Stimulated activated memory B cell treated with anti-CD40 and anti-IgM and Interleukin-4, amounts not matched to agents 10 μg/mL and 1 μg/mL and 100 μg/mL, for 72 hours (primary cell): ENCODE data around the gene ANKRD34A.

Experiments
- ATAC-seq: fragments of 150-1000 bp; cut with Tn5 transposase; 2 replicates; pipeline ENCODE4 v1.10.0; 2021
- H3K27ac Mint-ChIP-seq: one replicate; pipeline ENCODE4 v1.8.0; 2022; ENCODE audit warnings: mild to moderate bottlenecking, mixed read lengths
- H3K27me3 Mint-ChIP-seq: one replicate; pipeline ENCODE4 v1.8.0; 2022; ENCODE audit warnings: mixed read lengths
- H3K36me3 Mint-ChIP-seq: one replicate; pipeline ENCODE4 v1.8.0; 2022; ENCODE audit warnings: mixed read lengths
- H3K4me1 Mint-ChIP-seq: one replicate; pipeline ENCODE4 v1.8.0; 2022; ENCODE audit warnings: mixed read lengths
- H3K4me3 Mint-ChIP-seq: one replicate; pipeline ENCODE4 v1.8.0; 2022; ENCODE audit warnings: mild to moderate bottlenecking, moderate library complexity, mixed read lengths
- H3K9me3 Mint-ChIP-seq: one replicate; pipeline ENCODE4 v1.8.0; 2022; ENCODE audit warnings: mixed read lengths

ANKRD34A gene

GRCh38 chr1:145964328-145965118 lies at the start of gene ANKRD34A, which contains the start of gene POLR3GL:
Gene ANKRD34A, minus strand, starts transcription at chr1:145964575. Its CDS starts 2,816 bp downstream, at chr1:145961759.
Gene POLR3GL, plus strand, starts transcription at chr1:145964690. Its CDS starts 10,176 bp downstream, at chr1:145974866.
- H3K4me1 Mint-ChIP-seq: peaks cover 59% of the 10 kb centered on the region
- H3K27ac Mint-ChIP-seq: peak within 1 kb of the TSS; percentile 86
- peaks cover 12% of the 10 kb centered on the region for H3K36me3 Mint-ChIP-seq
- peak within 1 kb of the TSS; percentile 85 for H3K4me3 Mint-ChIP-seq
- ATAC-seq: peak; percentile 96
- no peaks in the 10 kb centered on the region for H3K27me3 Mint-ChIP-seq
- H3K9me3 Mint-ChIP-seq: no peaks in the 10 kb centered on the region

- peaks cover 5% of the 10 kb centered on the region for H3K4me1 Mint-ChIP-seq
- ATAC-seq: no peak
These were observed 49.2 kb upstream of the ANKRD34A start for GRCh38 chr1:146013559-146013922.

DNA sequence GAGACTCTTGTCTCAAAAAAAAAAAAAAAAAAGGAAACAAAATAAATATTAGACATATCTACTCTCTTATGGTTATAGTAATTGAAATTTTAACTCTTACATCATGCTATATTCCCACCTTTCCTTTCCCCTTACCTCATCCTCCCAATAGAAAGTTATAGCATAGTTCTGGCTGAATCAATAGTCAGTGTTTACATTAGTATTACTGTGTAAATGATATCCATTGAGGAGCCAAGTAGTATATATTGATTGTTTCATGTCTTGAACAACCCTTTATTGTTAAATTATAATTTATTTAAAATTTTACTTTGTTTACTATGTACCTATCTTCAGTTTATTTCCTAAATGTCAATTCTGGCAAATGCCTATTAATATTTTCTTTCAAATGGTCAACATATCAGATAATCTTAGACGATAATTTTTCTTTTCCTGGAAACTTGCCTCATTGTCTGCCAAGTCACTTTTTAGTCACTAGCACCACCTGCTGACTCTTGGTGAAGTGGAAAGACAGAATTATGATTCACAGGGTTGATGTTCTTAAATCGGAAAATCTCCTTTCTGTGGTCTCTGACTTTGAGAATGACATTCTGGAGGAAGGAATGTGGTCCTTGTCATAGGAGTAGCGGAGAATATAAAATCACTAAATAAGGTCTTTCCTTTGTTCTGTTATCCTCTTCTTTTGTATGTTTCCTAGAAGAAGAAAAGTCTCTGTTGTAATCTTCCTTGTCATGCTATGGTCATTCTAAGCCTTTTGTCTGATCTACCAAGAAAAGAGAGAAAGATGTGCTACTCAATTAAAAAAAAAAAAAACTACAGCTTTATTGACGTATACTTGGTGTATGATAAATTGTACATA lies 48.6 kb upstream of the ANKRD34A start:
- Mint-ChIP-seq H3K9me3 (no peaks in the 10 kb centered on the region), H3K27ac (no peak overlapping the region), H3K4me1 (peaks cover 5% of the 10 kb centered on the region), H3K27me3 (no peaks in the 10 kb centered on the region), H3K4me3 (no peak overlapping the region), H3K36me3 (no peaks in the 10 kb centered on the region)
- ATAC-seq: no peak

More at GRCh38 chr1:146013559-146013922, 49.2 kb upstream of the ANKRD34A start:
- H3K27me3 Mint-ChIP-seq: peaks cover 4% of the 10 kb centered on the region
- no peaks in the 10 kb centered on the region for H3K36me3 Mint-ChIP-seq
- H3K4me3 Mint-ChIP-seq: no peak overlapping the region
- H3K27ac Mint-ChIP-seq: no peak overlapping the region
- H3K9me3 Mint-ChIP-seq: no peaks in the 10 kb centered on the region

DNA sequence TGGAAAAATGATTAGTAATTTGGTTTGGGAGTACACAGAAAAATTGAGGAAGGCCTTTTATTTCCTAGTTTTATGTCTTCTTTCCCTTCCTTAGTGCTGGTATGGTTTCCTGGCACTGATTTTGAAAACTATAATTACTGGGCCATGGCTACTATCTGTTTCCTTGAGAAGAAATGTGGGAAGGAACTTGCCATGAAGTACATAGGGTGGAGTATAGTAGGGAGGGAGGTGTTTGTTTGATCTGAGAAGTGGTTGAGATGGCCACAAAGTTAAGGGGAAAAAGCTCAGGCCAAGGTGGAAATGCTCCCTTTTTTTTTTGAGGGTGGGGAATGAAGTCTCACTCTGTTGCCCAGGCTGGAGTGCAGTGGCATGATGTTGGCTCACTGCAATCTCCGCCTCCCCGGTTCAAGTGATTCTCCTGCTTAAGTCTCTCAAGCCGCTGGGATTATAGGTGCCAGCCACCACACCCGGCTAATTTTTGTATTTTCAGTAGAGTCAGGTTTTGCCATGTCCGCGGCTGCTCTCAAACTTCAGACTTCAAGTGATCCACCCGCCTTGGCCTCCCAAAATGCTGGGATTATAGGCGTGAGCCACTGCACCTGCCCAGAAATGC lies 45.9 kb upstream of the ANKRD34A start:
- Mint-ChIP-seq H3K9me3 (no peaks in the 10 kb centered on the region), H3K36me3 (no peaks in the 10 kb centered on the region), H3K4me3 (no peak overlapping the region), H3K27me3 (no peaks in the 10 kb centered on the region), H3K27ac (peak overlapping the region; percentile 28), H3K4me1 (peaks cover 30% of the 10 kb centered on the region)
- no peak for ATAC-seq

DNA sequence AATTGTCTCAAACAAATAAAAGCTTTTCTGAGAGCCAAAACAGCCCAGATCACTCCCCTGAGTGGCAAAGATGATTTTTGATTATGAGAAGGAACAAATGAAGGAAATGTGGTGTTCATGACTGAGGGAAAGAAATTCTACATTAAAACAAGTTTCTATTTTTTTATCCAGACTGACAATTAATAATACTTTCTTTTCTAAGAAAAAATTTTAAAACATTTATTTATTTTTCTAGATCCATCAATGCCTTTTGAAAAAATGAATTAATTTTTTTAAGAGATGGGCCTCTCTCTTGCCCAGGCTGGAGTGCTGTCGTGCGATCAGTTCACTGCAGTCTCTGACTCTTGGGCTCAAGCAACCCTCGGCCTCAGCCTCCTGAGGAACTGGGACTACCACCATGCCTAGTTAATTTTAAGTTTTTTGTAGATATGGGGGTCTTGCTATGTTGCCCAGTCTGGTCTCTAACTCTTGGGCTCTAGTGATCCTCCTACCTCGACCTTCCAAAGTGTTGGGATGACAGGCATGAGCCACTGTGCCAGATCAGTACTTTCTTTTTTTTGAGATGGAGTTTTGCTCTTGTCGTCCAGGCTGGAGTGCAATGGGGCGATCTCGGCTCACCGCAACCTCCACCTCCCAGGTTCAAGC lies 43.2 kb upstream of the ANKRD34A start:
- peaks cover 37% of the 10 kb centered on the region for H3K4me1 Mint-ChIP-seq
- no peaks in the 10 kb centered on the region for H3K27me3 Mint-ChIP-seq
- H3K9me3 Mint-ChIP-seq: no peaks in the 10 kb centered on the region
- peak overlapping the region; percentile 63 for H3K4me3 Mint-ChIP-seq
- H3K27ac Mint-ChIP-seq: peak overlapping the region; percentile 89
- no peaks in the 10 kb centered on the region for H3K36me3 Mint-ChIP-seq
- ATAC-seq: no peak

DNA sequence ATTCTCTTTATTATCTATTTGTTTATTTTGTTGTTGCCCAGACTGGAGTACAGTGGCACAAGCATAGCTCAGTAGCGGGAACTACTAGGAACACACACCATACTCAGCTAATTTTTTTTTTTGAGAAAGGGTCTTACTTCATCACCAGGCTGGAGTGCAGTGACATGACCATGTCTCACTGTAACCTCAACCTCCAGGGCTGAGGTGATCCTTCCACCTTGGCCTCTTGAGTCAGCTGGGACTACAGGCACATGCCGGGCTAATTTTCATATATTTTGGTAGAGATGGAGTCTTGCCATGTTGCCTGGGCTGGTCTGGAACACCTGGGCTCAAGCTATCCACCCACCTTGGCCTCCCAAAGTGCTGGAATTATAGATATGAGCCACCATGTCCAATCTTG lies 37.3 kb upstream of the ANKRD34A start:
- Mint-ChIP-seq H3K9me3 (no peaks in the 10 kb centered on the region), H3K27me3 (no peaks in the 10 kb centered on the region), H3K27ac (peak overlapping the region; percentile 96), H3K4me3 (no peak overlapping the region), H3K4me1 (peaks cover 66% of the 10 kb centered on the region), H3K36me3 (no peaks in the 10 kb centered on the region)
- no peak for ATAC-seq

DNA sequence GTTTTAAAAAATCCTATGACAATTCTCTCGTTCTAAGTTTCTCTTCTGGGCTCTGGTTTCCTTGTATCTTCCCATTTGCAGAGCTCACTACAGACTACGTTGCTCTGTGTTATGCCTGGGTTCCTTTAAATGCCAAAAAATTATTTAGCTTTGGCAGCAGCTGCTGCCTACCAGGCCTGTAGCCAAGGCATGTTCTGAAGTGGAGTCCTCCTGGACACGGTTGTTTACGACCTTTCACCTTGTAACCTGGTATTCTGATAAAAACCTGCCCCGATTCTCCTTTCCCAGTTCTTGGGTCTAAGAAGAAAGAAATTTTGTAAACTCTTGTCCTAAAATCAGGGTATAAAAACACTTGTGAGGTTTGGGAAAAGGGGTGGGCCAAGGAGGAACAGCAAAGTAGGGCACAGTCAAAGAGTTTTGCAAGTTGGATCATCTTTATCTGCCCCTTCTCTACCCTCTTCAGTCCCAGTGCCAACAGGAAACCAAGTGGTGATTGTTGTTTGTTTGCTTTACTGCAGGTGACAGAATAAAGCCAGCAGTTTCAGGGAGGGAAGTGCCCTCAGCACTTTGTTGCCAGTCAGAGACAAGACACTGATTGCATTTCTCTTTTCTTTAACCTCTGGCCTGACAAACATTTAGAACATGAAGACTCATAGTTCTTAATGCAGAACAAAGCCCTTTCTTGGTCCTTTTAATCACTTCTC lies 35.1 kb upstream of the ANKRD34A start:
- H3K4me1 Mint-ChIP-seq: peaks cover 48% of the 10 kb centered on the region
- peaks cover 12% of the 10 kb centered on the region for H3K36me3 Mint-ChIP-seq
- peak; percentile 2 for ATAC-seq
- H3K9me3 Mint-ChIP-seq: no peaks in the 10 kb centered on the region
- no peaks in the 10 kb centered on the region for H3K27me3 Mint-ChIP-seq
- H3K4me3 Mint-ChIP-seq: peak overlapping the region; percentile 2
- H3K27ac Mint-ChIP-seq: peak overlapping the region; percentile 96

DNA sequence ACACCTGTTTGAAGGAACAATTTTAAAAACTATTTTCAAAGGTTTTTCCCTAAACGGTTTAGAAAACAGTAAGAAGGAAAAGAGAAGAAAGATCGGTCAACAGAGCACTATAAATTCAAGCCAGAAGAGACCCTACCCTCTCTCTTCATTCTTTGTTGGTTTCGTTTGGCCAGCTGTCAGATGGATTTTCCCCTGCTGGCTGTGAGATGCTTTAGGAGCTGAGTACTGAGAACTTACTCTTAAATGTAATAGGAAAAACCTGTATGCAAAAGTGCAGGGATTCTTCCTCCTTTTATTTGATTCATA lies 33.3 kb upstream of the ANKRD34A start:
- Mint-ChIP-seq H3K36me3 (peaks cover 29% of the 10 kb centered on the region), H3K27ac (peak overlapping the region; percentile 96), H3K27me3 (no peaks in the 10 kb centered on the region), H3K9me3 (no peaks in the 10 kb centered on the region), H3K4me3 (peak overlapping the region; percentile 90), H3K4me1 (peaks cover 61% of the 10 kb centered on the region)
- no peak for ATAC-seq

GRCh38 chr1:145997016-145997717 lies 32.8 kb upstream of the ANKRD34A start:
- Mint-ChIP-seq H3K36me3 (peaks cover 34% of the 10 kb centered on the region), H3K27me3 (no peaks in the 10 kb centered on the region)

DNA sequence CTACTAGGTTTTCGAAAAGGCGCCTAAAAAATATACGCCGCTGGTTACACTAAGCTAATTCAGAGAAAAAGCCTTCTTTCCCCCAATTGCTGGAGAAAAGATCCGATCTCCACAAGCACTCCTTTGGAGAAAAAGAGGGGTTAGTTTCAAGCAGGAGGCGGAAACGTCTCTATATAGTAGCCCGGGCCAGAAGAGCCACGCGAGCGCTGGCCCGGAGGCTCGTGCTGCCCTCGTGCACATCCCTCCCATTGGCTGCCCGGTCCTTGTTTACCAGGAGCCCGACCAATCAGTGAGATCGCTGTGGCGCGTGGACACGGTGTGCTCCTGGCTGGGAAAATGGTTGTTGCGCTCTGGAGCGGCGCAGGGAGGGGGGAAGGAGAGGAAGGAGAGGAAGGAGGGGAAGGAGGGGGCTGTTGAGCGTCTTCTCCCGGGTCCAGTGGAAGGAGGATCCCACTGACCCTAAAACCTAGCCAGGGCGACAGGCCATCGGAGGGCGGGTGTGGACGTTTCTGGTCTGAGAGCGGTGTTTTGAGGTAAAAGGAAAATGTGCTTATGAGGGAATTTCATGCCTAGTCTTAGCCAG lies 32.1 kb upstream of the ANKRD34A start, which contains the start of gene TXNIP:
TSS of gene TXNIP (minus strand) at position 147 of the 583 bp plus-strand sequence. CDS start 313 bp downstream, outside the sequence.
- peak within 1 kb of the TSS; percentile 90 for H3K4me3 Mint-ChIP-seq
- peak; percentile 94 for ATAC-seq
- H3K27me3 Mint-ChIP-seq: no peaks in the 10 kb centered on the region
- no peaks in the 10 kb centered on the region for H3K9me3 Mint-ChIP-seq
- peaks cover 69% of the 10 kb centered on the region for H3K4me1 Mint-ChIP-seq
- H3K27ac Mint-ChIP-seq: peak within 1 kb of the TSS; percentile 96
- peaks cover 35% of the 10 kb centered on the region for H3K36me3 Mint-ChIP-seq

More at GRCh38 chr1:145997016-145997717, 32.8 kb upstream of the ANKRD34A start:
- Mint-ChIP-seq H3K4me1 (peaks cover 67% of the 10 kb centered on the region), H3K27ac (peak overlapping the region; percentile 96), H3K4me3 (peak overlapping the region; percentile 90), H3K9me3 (no peaks in the 10 kb centered on the region)
- peak; percentile 88 for ATAC-seq

- Mint-ChIP-seq H3K36me3 (peaks cover 35% of the 10 kb centered on the region), H3K27ac (peak overlapping the region; percentile 96), H3K27me3 (no peaks in the 10 kb centered on the region), H3K4me1 (peaks cover 72% of the 10 kb centered on the region), H3K4me3 (peak overlapping the region; percentile 90), H3K9me3 (no peaks in the 10 kb centered on the region)
- ATAC-seq: no peak
These were observed 31.6 kb upstream of the ANKRD34A start for GRCh38 chr1:145995964-145996432.

GRCh38 chr1:145995148-145995881 lies 30.9 kb upstream of the ANKRD34A start:
- Mint-ChIP-seq H3K4me3 (peak overlapping the region; percentile 90), H3K27me3 (no peaks in the 10 kb centered on the region), H3K27ac (peak overlapping the region; percentile 96), H3K36me3 (peaks cover 35% of the 10 kb centered on the region), H3K9me3 (no peaks in the 10 kb centered on the region), H3K4me1 (peaks cover 78% of the 10 kb centered on the region)
- no peak for ATAC-seq
